DMS53 (cell line): ENCODE results near the gene ETS1.

Source experiments
- DNase-seq: peaks from one replicate; lab custom pipeline; 2025; lab: John Stamatoyannopoulos, UW

ETS1 gene, protein sequence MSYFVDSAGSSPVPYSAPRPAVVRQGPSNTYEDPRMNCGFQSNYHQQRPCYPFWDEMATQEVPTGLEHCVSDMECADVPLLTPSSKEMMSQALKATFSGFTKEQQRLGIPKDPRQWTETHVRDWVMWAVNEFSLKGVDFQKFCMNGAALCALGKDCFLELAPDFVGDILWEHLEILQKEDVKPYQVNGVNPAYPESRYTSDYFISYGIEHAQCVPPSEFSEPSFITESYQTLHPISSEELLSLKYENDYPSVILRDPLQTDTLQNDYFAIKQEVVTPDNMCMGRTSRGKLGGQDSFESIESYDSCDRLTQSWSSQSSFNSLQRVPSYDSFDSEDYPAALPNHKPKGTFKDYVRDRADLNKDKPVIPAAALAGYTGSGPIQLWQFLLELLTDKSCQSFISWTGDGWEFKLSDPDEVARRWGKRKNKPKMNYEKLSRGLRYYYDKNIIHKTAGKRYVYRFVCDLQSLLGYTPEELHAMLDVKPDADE

GRCh38 chr11:128587415-128587814 is at the start of gene ETS1:
Gene ETS1, minus strand, starts transcription at chr11:128587558. Its CDS starts 14,428 bp downstream, at chr11:128573130.
- DNase-seq: no peak

- no peak for DNase-seq
Measured at GRCh38 chr11:128634395-128634794, 47.0 kb upstream of the ETS1 start.

GRCh38 chr11:128633384-128633965 is 46.1 kb upstream of the ETS1 start:
- DNase-seq: no peak

GRCh38 chr11:128632141-128632791 is 44.9 kb upstream of the ETS1 start:
- peak; percentile 62 for DNase-seq

DNA sequence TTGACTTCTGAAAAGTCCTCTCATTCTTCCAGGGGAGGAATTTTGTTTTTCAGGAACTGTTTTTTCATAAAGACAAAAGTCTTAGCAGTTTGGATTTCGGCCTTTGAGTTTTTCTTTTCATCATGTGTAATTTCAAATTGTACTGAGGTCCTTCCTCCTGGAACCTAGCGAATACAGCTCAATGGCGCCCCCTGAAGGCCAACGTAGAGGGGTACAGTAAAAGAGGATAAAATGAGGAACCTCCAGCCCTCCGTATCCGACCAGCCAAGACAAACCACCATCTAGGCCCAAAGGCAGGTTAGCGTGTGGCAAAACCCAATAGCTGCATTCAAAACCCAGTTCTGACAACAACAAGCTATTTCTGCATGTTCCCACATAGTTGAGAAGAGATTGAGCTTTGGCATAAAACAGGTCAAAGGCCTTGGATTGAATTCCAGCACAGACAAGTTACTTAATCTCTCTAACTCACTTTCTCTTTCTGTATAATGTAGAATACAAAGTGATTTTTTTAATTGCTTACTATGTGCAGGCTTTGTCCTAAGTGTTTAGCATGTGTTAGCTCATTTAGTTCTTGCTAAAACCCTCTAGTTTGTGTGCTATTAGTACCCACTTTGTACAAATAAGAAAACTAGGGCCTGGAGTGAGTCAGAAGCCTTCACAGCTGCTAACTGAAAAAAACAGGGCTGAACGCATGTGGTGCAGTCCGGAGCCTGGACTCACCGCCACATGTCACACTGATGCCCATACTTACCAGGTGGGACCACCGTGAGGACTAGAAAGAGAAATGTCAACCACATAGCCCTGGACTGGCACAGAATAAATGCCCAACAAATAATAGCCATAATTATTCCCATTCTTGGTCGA is 43.2 kb upstream of the ETS1 start:
- peak; percentile 89 for DNase-seq

- DNase-seq: no peak
Measured at GRCh38 chr11:128629516-128630106, 42.3 kb upstream of the ETS1 start.

DNA sequence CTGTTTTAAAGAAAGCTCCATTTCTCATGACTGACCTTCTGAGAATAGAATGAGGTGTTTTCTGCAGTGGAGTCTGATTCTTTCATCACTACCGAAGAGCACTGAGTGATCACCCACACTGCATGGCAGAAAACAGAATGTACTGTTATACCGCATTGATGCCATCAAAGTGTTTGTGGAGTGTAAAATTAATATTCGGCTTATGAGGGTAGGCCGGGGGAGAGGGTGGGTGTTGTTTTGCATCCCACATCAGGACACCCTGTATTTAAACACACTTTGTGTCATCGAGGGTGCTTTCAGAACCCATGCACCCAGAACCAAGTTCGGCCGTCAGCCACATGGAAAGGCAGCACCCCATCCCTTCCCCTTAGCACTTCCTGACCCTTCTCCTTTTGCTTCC is 41.3 kb upstream of the ETS1 start:
- DNase-seq: no peak

DNA sequence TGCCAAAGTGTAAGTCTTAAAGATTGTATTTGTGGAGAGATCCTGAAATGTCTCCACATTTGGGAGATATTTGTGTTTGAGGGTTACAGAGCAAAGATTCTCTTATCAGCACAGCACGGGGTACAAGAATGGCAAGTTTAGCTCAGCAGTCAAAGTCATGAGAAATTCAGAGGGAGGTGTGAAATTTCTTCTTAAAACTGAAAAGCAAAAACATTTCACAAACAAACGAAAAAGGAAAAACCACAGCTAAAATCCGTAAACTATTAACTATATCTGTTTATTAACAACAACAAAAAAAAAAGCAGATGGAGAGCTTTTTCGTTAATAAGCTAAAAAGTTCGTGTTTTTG is 40.9 kb upstream of the ETS1 start:
- no peak for DNase-seq

DNA sequence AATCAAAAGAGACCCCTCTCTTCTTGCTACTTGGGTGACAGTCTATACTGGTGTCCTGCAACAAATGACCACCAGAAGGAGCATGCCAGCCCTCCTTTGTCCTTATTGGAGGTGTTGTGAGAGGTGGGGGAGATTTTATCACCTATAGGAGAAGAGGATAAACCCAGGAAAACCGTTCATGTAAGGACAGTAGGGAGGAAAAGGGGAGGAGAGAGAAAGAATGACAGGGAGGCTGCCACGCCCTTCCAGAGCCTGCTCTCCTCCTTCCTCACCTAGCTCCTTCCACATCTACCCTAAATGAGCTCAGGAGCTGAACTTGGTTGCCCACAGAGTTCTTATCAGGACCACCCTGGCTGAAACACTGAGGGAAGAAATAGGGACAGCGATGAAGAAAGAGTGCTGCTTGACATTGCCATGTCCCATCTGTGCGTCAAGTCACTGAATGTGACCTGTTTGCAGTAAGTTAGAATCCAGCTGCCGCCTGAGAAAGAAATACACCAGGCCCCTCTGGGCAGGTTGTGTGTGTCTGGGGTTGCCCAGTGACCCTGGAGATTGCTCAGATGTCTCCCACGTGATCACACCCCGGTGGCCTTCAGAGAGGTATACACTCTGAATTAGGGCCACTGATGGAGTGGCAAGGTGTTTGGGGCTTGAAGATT is 40.4 kb upstream of the ETS1 start:
- no peak for DNase-seq

DNA sequence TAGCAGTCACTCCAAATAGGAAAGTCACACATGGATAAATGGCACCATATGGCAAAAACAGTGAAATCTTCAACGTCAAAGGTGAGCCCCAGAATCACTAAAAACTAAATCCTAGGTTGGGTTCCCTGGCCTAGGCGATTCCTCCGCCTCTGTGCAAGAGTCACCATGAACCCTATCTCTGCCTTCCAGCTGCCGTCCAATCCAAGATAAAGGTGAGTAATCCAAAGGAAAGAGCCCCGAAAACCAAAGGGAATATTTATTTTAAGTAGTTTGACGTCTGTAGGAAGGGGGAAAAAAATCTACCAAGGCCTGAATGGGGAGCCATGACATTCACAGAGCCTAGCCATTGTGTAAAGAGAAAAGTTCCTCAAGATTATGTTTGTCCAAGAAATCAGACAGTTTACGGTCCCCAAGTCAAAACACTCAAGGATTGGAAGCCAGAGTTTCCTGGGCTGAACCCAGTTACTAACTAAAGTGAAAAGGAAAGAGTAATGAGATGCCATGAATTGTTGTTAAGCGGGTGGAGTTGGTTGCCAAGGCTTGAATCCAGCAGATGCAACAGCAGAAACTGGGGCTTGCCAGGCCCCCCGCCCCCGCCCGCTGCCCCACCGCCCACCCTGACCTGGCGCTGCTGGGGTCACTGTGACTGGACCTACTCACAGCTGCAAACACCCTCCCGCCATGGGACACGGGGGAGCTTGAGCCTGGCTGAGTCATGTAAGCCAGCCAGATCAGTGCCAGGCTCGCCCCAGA is 39.7 kb upstream of the ETS1 start:
- DNase-seq: no peak

DNA sequence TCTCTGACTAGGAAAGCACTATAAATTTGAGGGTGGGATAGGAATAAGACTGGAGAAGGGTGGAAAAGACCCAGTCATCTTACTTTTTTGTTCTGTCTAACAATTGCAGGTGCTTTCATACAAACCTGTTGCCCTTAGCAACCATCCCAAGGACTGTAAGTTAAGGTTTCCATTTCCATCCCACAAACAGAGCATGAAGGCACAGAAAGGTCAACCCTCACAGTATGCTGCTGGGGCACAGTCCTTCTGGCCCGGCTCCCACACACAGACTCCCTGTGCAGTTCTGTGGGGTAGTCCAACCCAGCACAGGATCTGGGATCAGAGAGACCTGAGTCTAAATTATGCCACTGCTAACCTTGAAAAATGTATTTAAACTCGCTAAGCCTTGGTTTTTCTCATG is 38.4 kb upstream of the ETS1 start:
- DNase-seq: peak; percentile 23

DNA sequence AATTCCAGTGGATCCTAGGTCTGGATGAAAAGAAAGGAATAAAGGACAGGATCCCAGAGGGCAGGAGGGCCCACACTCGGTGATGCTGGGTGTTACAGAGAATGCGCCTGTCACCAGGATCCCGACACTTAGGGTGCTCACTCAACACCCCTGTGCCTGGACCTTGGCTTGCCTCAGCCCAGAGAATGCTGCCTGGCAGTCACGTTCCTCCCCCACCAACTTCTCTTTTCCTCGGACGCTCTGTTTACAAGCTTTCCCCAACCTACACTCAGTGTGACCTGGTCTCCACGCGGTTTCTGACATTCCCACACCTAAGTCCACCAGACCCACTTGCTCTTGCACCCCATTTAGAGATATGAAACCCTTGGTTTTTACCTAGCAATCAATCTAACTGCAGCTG is 38.0 kb upstream of the ETS1 start:
- DNase-seq: no peak

- DNase-seq: no peak
Measured at GRCh38 chr11:128624269-128625175, 37.2 kb upstream of the ETS1 start.

- DNase-seq: no peak
Measured at GRCh38 chr11:128623091-128623490, 35.7 kb upstream of the ETS1 start.

DNA sequence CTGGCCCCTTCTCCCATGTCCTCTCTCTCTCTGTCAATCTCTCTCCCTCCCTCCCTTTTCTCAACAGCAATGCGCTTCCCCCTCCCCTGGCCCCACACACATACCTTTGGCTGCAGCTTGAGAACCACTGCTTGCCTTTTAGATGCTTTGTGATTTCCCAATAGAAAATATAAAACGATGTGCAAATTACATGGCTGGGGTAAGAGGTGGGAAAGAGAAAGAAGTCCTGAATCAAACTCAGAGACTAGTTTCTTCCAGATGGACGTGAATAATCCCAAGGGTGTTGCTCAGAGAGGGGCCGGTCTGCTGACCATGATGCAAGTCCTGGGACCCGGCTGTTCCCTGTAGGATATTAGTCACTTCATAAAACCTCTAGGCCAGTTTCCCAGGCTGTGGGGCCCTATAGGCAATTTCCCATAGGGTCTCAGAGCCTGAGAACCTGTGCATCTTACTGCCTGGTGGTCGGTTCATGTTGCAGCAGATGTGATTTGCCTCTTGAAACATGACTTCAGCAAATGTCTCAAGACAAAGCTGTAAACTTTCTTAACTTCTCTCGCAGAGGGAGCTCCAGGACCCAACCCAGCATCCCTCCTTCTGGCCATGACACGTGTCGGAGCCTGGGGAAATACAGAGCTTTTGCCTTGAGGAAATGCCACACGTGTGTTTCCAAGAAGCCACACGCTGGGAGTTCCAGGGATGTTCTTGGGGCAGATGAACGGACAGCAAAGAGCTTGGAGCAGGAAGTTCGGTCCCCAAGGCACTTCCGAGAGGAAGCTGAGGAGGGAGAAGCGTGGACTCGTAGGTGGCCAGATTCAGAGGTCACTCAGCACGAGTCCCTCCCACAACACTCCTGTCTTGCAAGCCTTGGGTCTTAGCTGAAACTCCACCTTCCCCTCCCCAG is 34.5 kb upstream of the ETS1 start:
- DNase-seq: no peak

DNA sequence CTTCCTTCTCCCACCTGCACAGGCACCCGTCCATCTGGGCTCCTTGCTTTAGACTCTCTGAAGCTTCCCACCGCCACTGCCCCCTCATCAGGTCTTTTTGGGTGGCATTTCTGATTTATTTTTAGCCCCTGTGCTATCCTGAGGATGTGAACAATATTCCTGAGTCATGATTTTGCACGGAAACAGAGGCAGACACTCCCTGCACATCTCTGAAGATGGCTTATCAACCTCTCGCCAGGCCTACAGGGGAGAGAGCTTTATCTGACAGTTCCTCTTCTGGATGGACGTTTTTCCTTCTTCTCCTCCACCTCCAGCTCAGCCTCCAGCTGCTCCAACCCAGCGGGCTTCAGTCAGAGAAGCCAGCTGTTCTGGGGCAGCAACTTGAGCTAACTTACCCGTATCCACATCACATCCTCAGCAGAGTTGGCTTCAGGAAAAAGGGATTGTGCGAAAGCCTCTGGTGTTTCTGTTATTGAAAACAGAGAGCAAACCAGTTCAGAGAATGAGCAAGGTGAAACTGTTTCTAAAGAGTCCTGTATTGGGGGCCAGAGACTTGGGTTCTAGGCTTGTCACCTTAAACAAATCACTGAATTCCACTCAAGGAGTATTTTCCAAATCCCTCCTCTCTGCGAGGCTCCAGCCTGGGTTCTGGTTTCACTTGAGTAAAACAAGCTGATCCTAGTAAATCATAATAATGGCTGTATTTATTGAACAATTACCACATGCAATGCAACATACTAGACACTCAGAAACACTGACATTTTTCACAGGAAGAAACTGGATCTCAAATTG is 33.1 kb upstream of the ETS1 start:
- DNase-seq: no peak

- no peak for DNase-seq
Measured at GRCh38 chr11:128619540-128620308, 32.4 kb upstream of the ETS1 start.
